ENCODE results near the gene TENM4. TPM values are rescaled to one million over a fixed set of nuclear protein-coding genes. Genes with fewer than 3 reads are reported as not detected.

TENM4 gene
- total and polyA plus RNA-seq, 2 of the 8 experiments (the other 6 are each of a cell fraction or from before 2014, with no cell fraction given), result 3.5 to 7.2 TPM

GRCh38 chr11:79328402-79328801, 112.4 kb downstream of the TENM4 start:
- DNase-seq (ENCODE audit: low read depth in 1 of 2, low spot score in 2 of 2) (no peak), FAIRE-seq (no peak)
- no peaks in the 10 kb centered on the region for H4K20me1 ChIP-seq (replicated peaks in 1 of 2; ENCODE audit: control insufficient read depth in 1 of 2, insufficient read depth in 2 of 2, low read length in 2 of 2)
- no peak overlapping the region for H2BK20ac ChIP-seq (ENCODE audit: low read length)
- no peak overlapping the region for H3K18ac ChIP-seq (ENCODE audit: extremely low read depth, low read length)
- H2BK5ac ChIP-seq (ENCODE audit: low read depth, low read length), result no peak overlapping the region
- H3K14ac ChIP-seq (ENCODE audit: insufficient read length), result no peak overlapping the region
- H3K9me3 ChIP-seq (ENCODE audit: insufficient read depth in 2 of 2, low read depth in 1 of 2, low read length in 1 of 2), result no peaks in the 10 kb centered on the region
- H3K4me1 ChIP-seq (replicated peaks in 1 of 4; ENCODE audit: control insufficient read depth in 3 of 4, insufficient read depth in 4 of 4, low read length in 3 of 4), result peaks cover 4 to 20% (median 15%) of the 10 kb centered on the region in 4 experiments
- H3K23me2 ChIP-seq (ENCODE audit: low read depth, low read length), result peaks cover 2% of the 10 kb centered on the region; the same call in 1 of the 2 replicates
- H2BK12ac ChIP-seq (ENCODE audit: low read depth, low read length), result no peak overlapping the region
- H2BK15ac ChIP-seq (ENCODE audit: low read length), result no peak overlapping the region
- ChIA-PET CTCF (ENCODE audit: partially characterized antibody) (interaction anchor here (1.1 to 2.2 kb wide), 2 partner anchors 8 to 24 kb away, joined by 3 to 5 read pairs; no protein-coding TSS in a partner anchor), POLR2A (ENCODE audit: partially characterized antibody) (interaction anchor here (1.2 kb wide), 1 partner anchor 26 kb away, joined by 3 read pairs; no protein-coding TSS in a partner anchor)
- H4K8ac ChIP-seq (ENCODE audit: extremely low read depth, insufficient read depth, low read length), result no peak overlapping the region
- no peaks in the 10 kb centered on the region for H3K36me3 ChIP-seq (ENCODE audit: control insufficient read depth in 2 of 4, insufficient read depth in 4 of 4, low read length in 3 of 4)
- H3K4me2 ChIP-seq (ENCODE audit: insufficient read depth in 1 of 2, low read depth in 2 of 2, low read length in 2 of 2), result no peak overlapping the region
- no peaks in the 10 kb centered on the region for H3K27me3 ChIP-seq (replicated peaks in 1 of 4; ENCODE audit: control insufficient read depth in 3 of 4, extremely low read depth in 1 of 4, insufficient read depth in 3 of 4, low read length in 3 of 4)
- 90% methylated on average over 8 of the region's 9 CpGs; no CpG with 5 or more reads in 1 of the 2 experiments for WGBS, 2 experiments (ENCODE audit: extremely low coverage in 1 of 2, insufficient coverage in 1 of 2, insufficient read length in 1 of 2, insufficient replicate concordance in 2 of 2, low coverage in 1 of 2, low lambda C conversion rate in 2 of 2, missing lambda C conversion rate in 1 of 2)
- H2AK5ac ChIP-seq (ENCODE audit: low read depth, low read length), result no peak overlapping the region
- no peak overlapping the region for H3K56ac ChIP-seq (replicated peaks; ENCODE audit: insufficient read length, low read depth, low read length)
- H4K91ac ChIP-seq (replicated peaks; ENCODE audit: insufficient read length, low read length), result no peak overlapping the region
- no peak overlapping the region for H2BK120ac ChIP-seq (replicated peaks; ENCODE audit: low read depth, low read length)
- H3K79me2 ChIP-seq (ENCODE audit: control insufficient read depth in 1 of 2, insufficient read depth in 2 of 2, low read length in 2 of 2), result no peaks in the 10 kb centered on the region
- H3K27ac ChIP-seq (ENCODE audit: low read depth, low read length), result no peak overlapping the region
- H2AFZ ChIP-seq (ENCODE audit: low read length), result no peak overlapping the region
- no peak overlapping the region for H3K9ac ChIP-seq (replicated peaks in 1 of 4; ENCODE audit: extremely low read depth in 1 of 4, low read depth in 3 of 4, low read length in 3 of 4)
- H3K79me1 ChIP-seq (ENCODE audit: low read depth, low read length), result no peaks in the 10 kb centered on the region
- no peak overlapping the region for H3K4me3 ChIP-seq (ENCODE audit: extremely low read depth in 1 of 4, insufficient read depth in 2 of 4, low read depth in 3 of 4, low read length in 4 of 4)
- H4K5ac ChIP-seq (ENCODE audit: insufficient read length, low read depth, low read length), result no peak overlapping the region
- H3K4ac ChIP-seq (replicated peaks; ENCODE audit: insufficient read length, low read depth, low read length), result no peak overlapping the region
- H3K23ac ChIP-seq (ENCODE audit: insufficient read length), result no peak overlapping the region
- TF ChIP-seq SAP30 (IDR thresholded peaks at IDR 0.05; ENCODE audit: insufficient read depth, insufficient replicate concordance, low read length) (no peak), TAF1 (IDR thresholded peaks at IDR 0.05; ENCODE audit: low read depth, low read length) (no peak), EP300 (IDR thresholded peaks at IDR 0.05; ENCODE audit: borderline replicate concordance in 1 of 2, low read depth in 2 of 2, low read length in 2 of 2) (no peak), E2F6 (IDR thresholded peaks at IDR 0.05) (no peak), BACH1 (IDR thresholded peaks at IDR 0.05; ENCODE audit: low read length) (no peak), GTF2F1 (IDR thresholded peaks at IDR 0.05; ENCODE audit: borderline replicate concordance, low read depth, low read length) (no peak), RNF2 (IDR thresholded peaks at IDR 0.05; ENCODE audit: borderline replicate concordance, low read depth, low read length, missing control alignments, poor library complexity, severe bottlenecking) (no peak), CEBPB (IDR thresholded peaks at IDR 0.05; ENCODE audit: low read depth, low read length) (no peak), POLR2AphosphoS5 (IDR thresholded peaks at IDR 0.05; ENCODE audit: low read depth, low read length) (no peak)
- TF ChIP-seq, protein P1, sequence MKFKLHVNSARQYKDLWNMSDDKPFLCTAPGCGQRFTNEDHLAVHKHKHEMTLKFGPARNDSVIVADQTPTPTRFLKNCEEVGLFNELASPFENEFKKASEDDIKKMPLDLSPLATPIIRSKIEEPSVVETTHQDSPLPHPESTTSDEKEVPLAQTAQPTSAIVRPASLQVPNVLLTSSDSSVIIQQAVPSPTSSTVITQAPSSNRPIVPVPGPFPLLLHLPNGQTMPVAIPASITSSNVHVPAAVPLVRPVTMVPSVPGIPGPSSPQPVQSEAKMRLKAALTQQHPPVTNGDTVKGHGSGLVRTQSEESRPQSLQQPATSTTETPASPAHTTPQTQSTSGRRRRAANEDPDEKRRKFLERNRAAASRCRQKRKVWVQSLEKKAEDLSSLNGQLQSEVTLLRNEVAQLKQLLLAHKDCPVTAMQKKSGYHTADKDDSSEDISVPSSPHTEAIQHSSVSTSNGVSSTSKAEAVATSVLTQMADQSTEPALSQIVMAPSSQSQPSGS (IDR thresholded peaks at IDR 0.05; ENCODE audit: low read length), result no peak
